Stomach (tissue), 9 donors: Measurements from ENCODE around the gene PDF. TPM values are rescaled to one million over a fixed set of nuclear protein-coding genes. Genes with fewer than 3 reads are reported as not detected.
A peak's percentile ranks its signal among the peaks of the same experiment; 100 is the strongest.

Experiments used
- DNase-seq, 2 donors: peaks; one replicate each; pipeline versions ENCODE4 v3.0.0 to v3.0.0-alpha.2; 2013 to 2019
- H3K27ac ChIP-seq, 5 donors: fragments of 200-600 bp in 4 of 5; sonication (generic) in 4 of 5; one replicate each; pipeline ENCODE4 v1.5.1; 2013 to 2019; ENCODE audit warnings: mild to moderate bottlenecking in 1 of 5, moderate library complexity in 1 of 5
- H3K27me3 ChIP-seq, 3 donors: fragments of 200-600 bp; sonication (generic); one replicate each; pipeline ENCODE4 v1.5.1; 2017 to 2019; ENCODE audit warnings: mixed run types in 1 of 3
- H3K36me3 ChIP-seq, 4 donors: fragments of 200-600 bp; sonication (generic); 1 replicate in 3 of 4; 2 replicates in 1 of 4; pipeline ENCODE4 v1.5.1; 2016 to 2019
- H3K4me1 ChIP-seq, 4 donors: fragments of 200-600 bp; sonication (generic); one replicate each; pipeline ENCODE4 v1.5.1; 2016 to 2019
- H3K4me3 ChIP-seq, 4 donors: fragments of 200-600 bp; sonication (generic) in 3 of 4; one replicate each; pipeline ENCODE4 v1.5.1; 2016 to 2019; ENCODE audit warnings: mild to moderate bottlenecking in 1 of 4
- H3K9me3 ChIP-seq, 4 donors: fragments of 200-600 bp; sonication (generic); one replicate each; pipeline ENCODE4 v1.5.1; 2016 to 2019
- CTCF ChIP-seq, 7 experiments: fragments of 450-650 bp in 4 of 7; fragments of 200-600 bp in 3 of 7; sonication (generic) in 3 of 7; IDR thresholded peaks; one replicate each; pipeline ENCODE4 v1.5.1; 2016 to 2019; ENCODE audit warnings: antibody characterized with exemption in 7 of 7, control low read depth in 2 of 7, mild to moderate bottlenecking in 1 of 7
- EP300 ChIP-seq: sonication (generic); formaldehyde crosslinking; IDR thresholded peaks from one replicate; pipeline ENCODE4 v1.6.1; 2017; ENCODE audit warnings: antibody characterized with exemption
- POLR2A ChIP-seq, 4 donors: fragments of 450-650 bp; IDR thresholded peaks; one replicate each; pipeline ENCODE4 v1.6.1; 2016; ENCODE audit warnings: antibody characterized with exemption in 4 of 4, control low read depth in 2 of 4, mild to moderate bottlenecking in 1 of 4, moderate library complexity in 1 of 4
- POLR2AphosphoS5 ChIP-seq, 3 donors: sonication (generic); formaldehyde crosslinking; IDR thresholded peaks; one replicate each; pipeline ENCODE4 v1.6.1; 2016; ENCODE audit warnings: antibody characterized with exemption in 3 of 3
- WGBS, 5 donors: extraction: QIAGEN DNeasy Blood & Tissue Kit in 3 of 5; methylation state at CpG; one replicate each; pipeline versions ENCODE4 v1.1.5 to v1.1.7; 2013 to 2018; 5-methylcytosine and 5-hydroxymethylcytosine counted together
- intact Hi-C: fragments of 100-400 bp; cut with DNase I; formaldehyde crosslinking; loops from one replicate; pipeline ENCODE4 v1.15.1; 2023; ENCODE audit warnings: low total_unique reads
- polyA plus RNA-seq, 3 donors: library from polyadenylated mRNA; stranded (reverse); fragments of 200-250 nt; gene quantifications; one replicate each; pipeline ENCODE4 v1.2.3, GENCODE V29; 2013
- total RNA-seq, 5 donors: library from RNA; depleted of rRNA; stranded (reverse); fragments of >200 nt; gene quantifications; one replicate each; pipeline versions ENCODE4 v1.1.0 to v1.2.3, GENCODE V29; 2014 to 2016
- donor health status: healthy with polysubstance abuse.
- donor health status: Bipolar disorder and iron deficiency.
- donor health status: healthy.

PDF gene
- total and polyA plus RNA-seq, 8 donors: 1.7 to 131 (median 7.9) TPM; not detected in 1

DNA sequence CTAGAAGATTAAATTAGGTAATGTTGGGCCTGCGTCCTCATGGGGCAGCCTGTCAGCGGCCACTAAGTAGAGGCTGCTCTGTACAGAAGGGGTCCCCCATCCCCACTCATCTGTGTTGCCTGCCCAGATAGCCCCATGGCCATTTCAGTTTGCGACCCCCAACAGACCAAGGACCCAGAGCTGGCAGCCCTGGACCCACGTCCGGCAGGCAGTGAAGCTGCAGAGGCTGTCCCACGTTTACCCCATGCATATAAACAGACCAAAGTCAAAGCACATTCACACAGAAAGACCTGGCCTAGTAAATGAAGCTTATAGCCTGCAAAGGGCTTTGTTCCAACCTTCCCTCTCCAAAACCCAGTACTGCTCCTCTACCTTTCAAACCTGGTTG, 4.6 kb downstream of the PDF start:
- intact Hi-C loops: no loop called here
- H3K9me3 ChIP-seq: no peaks in the 10 kb centered on the region
- WGBS, 5 donors: 78 to 87% (median 80%) methylated on average over 6 of the region's 6 CpGs
- no peak for TF ChIP-seq EP300
- no peak for TF ChIP-seq CTCF (IDR thresholded peaks at IDR 0.05)
- no peak for TF ChIP-seq POLR2AphosphoS5 (IDR thresholded peaks at IDR 0.05)
- TF ChIP-seq POLR2A (IDR thresholded peaks at IDR 0.05): no peak
- no peak for DNase-seq
- no peak overlapping the region for H3K27ac ChIP-seq
- H3K27me3 ChIP-seq: no peaks in the 10 kb centered on the region
- peaks cover 32 to 64% (median 60%) of the 10 kb centered on the region in 4 donors for H3K4me1 ChIP-seq
- H3K4me3 ChIP-seq: no peak overlapping the region
- peaks cover 55 to 78% (median 72%) of the 10 kb centered on the region in 4 donors for H3K36me3 ChIP-seq

DNA sequence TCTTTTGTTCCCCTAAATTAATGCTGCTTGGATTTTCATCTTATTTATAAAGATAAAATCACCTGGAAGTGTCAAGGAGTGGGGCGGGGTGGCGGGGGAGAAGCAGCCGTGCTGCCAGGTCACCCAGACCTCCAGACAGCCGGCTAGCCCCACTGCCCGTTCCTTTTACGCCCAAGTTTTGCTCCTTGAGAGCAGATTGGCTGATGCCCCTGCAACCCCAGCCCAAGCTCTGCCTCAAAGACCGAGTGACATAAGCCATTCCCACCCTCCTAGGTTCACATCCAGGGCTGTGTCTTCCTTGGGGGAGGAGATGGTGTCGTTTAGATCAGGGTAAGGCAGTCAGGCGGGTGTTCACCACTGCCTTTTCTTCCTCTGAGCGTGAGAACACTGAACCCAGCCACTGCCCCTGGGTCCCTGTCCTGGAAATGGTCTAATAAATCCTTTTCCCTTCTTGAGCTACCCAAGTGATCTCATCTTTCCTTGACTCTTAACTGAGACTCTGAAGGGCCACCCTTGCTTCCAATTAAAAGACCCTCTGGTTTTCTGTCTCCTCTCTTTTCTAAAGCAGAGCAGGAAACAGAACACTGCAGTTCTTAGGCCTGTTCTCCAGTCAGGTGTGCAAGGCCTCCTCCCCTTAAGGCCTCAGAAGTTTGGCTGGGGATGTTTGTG, 5.7 kb downstream of the PDF start:
- intact Hi-C loops: no loop called here
- 65 to 78% (median 71%) methylated on average over 10 of the region's 10 CpGs for WGBS, 5 donors
- Histone ChIP-seq H3K27ac (no peak overlapping the region), H3K4me3 (no peak overlapping the region), H3K4me1 (peaks cover 32 to 58% (median 55%) of the 10 kb centered on the region in 4 donors), H3K36me3 (peaks cover 66 to 89% (median 82%) of the 10 kb centered on the region in 4 donors), H3K9me3 (no peaks in the 10 kb centered on the region), H3K27me3 (no peaks in the 10 kb centered on the region)
- TF ChIP-seq POLR2A (IDR thresholded peaks at IDR 0.05) (no peak), CTCF (IDR thresholded peaks at IDR 0.05) (no peak), EP300 (no peak), POLR2AphosphoS5 (IDR thresholded peaks at IDR 0.05) (no peak)
- no peak for DNase-seq

DNA sequence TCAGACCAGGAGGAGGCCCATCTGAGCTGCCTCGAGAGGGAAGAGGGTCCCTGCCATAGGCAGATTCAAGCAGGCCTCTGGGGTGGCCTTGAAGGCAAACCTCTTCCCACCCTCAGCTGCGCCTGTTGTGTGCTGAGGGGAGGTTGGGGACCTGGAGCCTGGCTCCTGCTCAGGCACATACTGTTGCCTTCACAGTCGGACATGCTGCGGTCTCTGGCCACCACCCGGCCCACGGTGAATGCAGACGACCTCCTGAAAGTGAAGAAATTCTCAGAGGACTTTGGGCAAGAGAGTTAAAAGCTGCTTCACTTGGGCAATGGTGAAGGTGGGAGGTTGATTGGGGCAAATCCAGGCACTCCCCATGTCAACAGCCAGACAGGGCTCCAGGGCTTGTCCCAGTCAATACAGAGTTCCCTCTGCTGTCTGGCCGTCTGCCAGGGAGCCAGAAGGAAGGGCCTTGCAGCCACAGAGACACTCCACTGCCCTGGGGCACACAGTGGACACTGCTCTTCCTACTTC, 6.3 kb downstream of the PDF start:
- no peak for TF ChIP-seq CTCF (IDR thresholded peaks at IDR 0.05)
- TF ChIP-seq POLR2A (IDR thresholded peaks at IDR 0.05): no peak
- no peak for TF ChIP-seq POLR2AphosphoS5 (IDR thresholded peaks at IDR 0.05)
- TF ChIP-seq EP300: no peak
- Histone ChIP-seq H3K27me3 (no peaks in the 10 kb centered on the region), H3K4me3 (no peak overlapping the region), H3K4me1 (peaks cover 26 to 52% (median 49%) of the 10 kb centered on the region in 4 donors), H3K27ac (no peak overlapping the region), H3K36me3 (peaks cover 72 to 95% (median 89%) of the 10 kb centered on the region in 4 donors), H3K9me3 (no peaks in the 10 kb centered on the region)
- WGBS, 5 donors: 61 to 72% (median 66%) methylated on average over 8 of the region's 8 CpGs
- intact Hi-C loops: no loop called here
- peak; percentile 48 to 76 for DNase-seq

DNA sequence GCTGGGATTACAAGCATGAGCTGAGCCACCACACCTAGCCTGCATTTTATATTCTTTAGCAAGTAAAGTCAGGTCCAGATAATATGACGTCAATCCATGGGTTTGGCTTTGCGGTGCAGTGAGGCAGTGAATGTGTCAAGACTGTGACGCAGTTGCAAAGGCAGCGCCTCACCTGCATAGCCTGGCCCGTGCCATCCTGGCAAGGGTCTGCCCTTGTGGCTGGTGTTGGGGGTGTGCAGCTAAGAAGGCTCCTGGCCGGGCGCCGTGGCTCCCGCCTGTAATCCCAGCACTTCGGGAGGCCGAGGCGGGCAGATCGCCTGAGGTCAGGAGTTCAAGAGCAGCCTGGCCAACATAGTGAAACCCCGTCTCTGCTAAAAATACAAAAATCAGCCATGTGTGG, 7.0 kb downstream of the PDF start:
- H3K4me1 ChIP-seq: peaks cover 20 to 45% (median 42%) of the 10 kb centered on the region in 4 donors
- no peak for DNase-seq

More for the DNA sequence above, 7.0 kb downstream of the PDF start:
- no peaks in the 10 kb centered on the region for H3K9me3 ChIP-seq
- WGBS, 5 donors: 86 to 92% (median 90%) methylated on average over 6 to 14 of the region's 14 CpGs
- intact Hi-C loops: no loop called here
- H3K27ac ChIP-seq: no peak overlapping the region
- H3K4me3 ChIP-seq: no peak overlapping the region
- peaks cover 79 to 99% (median 94%) of the 10 kb centered on the region in 4 donors for H3K36me3 ChIP-seq
- H3K27me3 ChIP-seq: no peaks in the 10 kb centered on the region
- TF ChIP-seq EP300 (no peak), POLR2AphosphoS5 (IDR thresholded peaks at IDR 0.05) (no peak), CTCF (IDR thresholded peaks at IDR 0.05) (no peak), POLR2A (IDR thresholded peaks at IDR 0.05) (no peak)
